Activated naive CD4-positive, alpha-beta T cell treated with anti-CD3 and anti-CD28 coated beads, Interleukin-2, amount 50 U/mL, for 16 hours (primary cell): ENCODE measurements around the gene ZZZ3.
"Not testable (repeated sequence)": the region's sequence is repeated elsewhere in the genome, so short reads cannot be mapped to it uniquely, and the experiment has no call there.

ENCODE experiments used
- DNase-seq: peaks from one replicate; pipeline ENCODE4 v3.0.0-alpha.2; 2020

The ZZZ3 gene

GRCh38 chr1:77668924-77669449, 13.5 kb downstream of the ZZZ3 start:
- DNase-seq: no peak

- DNase-seq: no peak
These were observed 17.4 kb downstream of the ZZZ3 start for GRCh38 chr1:77664939-77665516.

GRCh38 chr1:77661696-77662095, 20.8 kb downstream of the ZZZ3 start:
- DNase-seq: no peak

GRCh38 chr1:77659879-77660593, 22.4 kb downstream of the ZZZ3 start:
- no peak for DNase-seq

GRCh38 chr1:77658271-77658670, 24.2 kb downstream of the ZZZ3 start:
- no peak for DNase-seq

- DNase-seq: no peak
These were observed 27.0 kb downstream of the ZZZ3 start for GRCh38 chr1:77655431-77655974.

- DNase-seq: no peak
These were observed 29.4 kb downstream of the ZZZ3 start for GRCh38 chr1:77652970-77653516.

GRCh38 chr1:77652268-77652667, 30.2 kb downstream of the ZZZ3 start:
- no peak for DNase-seq

- DNase-seq: no peak
These were observed 33.3 kb downstream of the ZZZ3 start for GRCh38 chr1:77649127-77649526.

GRCh38 chr1:77646224-77646623, 36.2 kb downstream of the ZZZ3 start:
- not testable (repeated sequence) for DNase-seq

- DNase-seq: no peak
These were observed 39.0 kb downstream of the ZZZ3 start for GRCh38 chr1:77643456-77643855.

- no peak for DNase-seq
These were observed 39.5 kb downstream of the ZZZ3 start for GRCh38 chr1:77642941-77643340.

- no peak for DNase-seq
These were observed 40.3 kb downstream of the ZZZ3 start for GRCh38 chr1:77642196-77642595.

- DNase-seq: no peak
These were observed 42.8 kb downstream of the ZZZ3 start for GRCh38 chr1:77639557-77640069.

GRCh38 chr1:77639056-77639455, 43.4 kb downstream of the ZZZ3 start:
- no peak for DNase-seq

GRCh38 chr1:77636864-77637263, 45.6 kb downstream of the ZZZ3 start:
- DNase-seq: no peak
